ENCODE results near the gene HLA-A.
A peak's percentile ranks its signal among the peaks of the same experiment; 100 is the strongest.

The HLA-A gene

GRCh38 chr6:29935273-29935955, 6.9 kb upstream of the HLA-A start:
- no peak for DNase-seq

GRCh38 chr6:29938746-29939508, 3.4 kb upstream of the HLA-A start:
- DNase-seq, result no peak

DNA sequence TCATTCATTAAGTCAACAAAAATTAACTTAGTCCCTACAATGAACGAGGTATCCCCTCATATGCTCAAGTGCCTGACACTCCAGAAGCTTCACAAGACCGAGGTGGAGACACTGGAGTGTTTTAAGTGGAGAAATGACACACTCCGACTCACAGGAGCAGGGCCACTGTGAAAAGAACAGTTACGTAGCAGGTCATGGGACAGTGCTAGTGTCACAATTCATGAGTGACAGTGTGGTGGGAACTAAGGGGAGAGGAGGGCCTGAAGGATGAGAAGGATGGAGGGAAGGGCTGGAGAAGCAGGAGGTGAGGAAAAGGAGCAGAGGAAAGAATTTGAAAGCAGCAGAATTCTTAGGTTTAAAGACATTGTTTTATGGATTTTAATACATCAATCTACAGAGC, 1.3 kb upstream of the HLA-A start:
- no peak for DNase-seq

DNA sequence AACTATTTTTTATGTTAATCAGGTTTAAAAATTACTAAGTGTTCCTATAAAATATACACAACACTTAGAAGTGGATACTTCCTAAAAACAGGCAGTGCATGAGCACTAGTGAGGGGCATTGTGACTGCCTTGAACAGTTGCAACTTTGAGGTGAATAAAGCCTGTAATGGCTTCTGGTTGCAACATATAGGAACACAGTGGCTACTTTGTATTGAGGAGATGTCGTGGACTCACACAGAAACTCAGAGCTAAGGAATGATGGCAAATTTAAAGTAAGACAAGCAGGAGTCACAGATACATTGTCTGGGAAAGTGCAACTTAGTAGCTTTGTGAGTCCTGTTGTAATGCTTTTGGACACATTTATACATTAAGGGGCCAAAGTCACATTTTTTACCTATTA, 861 bp upstream of the HLA-A start:
- DNase-seq, result peak; percentile 20

GRCh38 chr6:29941916-29942274, 437 bp upstream of the HLA-A start:
- no peak for DNase-seq

- DNase-seq, result no peak
Measured at GRCh38 chr6:29943053-29943966, 978 bp downstream of the HLA-A start.

DNA sequence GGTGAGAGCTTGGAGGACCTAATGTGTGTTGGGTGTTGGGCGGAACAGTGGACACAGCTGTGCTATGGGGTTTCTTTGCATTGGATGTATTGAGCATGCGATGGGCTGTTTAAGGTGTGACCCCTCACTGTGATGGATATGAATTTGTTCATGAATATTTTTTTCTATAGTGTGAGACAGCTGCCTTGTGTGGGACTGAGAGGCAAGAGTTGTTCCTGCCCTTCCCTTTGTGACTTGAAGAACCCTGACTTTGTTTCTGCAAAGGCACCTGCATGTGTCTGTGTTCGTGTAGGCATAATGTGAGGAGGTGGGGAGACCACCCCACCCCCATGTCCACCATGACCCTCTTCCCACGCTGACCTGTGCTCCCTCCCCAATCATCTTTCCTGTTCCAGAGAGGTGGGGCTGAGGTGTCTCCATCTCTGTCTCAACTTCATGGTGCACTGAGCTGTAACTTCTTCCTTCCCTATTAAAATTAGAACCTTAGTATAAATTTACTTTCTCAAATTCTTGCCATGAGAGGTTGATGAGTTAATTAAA, 3.0 kb downstream of the HLA-A start:
- DNase-seq, result no peak

DNA sequence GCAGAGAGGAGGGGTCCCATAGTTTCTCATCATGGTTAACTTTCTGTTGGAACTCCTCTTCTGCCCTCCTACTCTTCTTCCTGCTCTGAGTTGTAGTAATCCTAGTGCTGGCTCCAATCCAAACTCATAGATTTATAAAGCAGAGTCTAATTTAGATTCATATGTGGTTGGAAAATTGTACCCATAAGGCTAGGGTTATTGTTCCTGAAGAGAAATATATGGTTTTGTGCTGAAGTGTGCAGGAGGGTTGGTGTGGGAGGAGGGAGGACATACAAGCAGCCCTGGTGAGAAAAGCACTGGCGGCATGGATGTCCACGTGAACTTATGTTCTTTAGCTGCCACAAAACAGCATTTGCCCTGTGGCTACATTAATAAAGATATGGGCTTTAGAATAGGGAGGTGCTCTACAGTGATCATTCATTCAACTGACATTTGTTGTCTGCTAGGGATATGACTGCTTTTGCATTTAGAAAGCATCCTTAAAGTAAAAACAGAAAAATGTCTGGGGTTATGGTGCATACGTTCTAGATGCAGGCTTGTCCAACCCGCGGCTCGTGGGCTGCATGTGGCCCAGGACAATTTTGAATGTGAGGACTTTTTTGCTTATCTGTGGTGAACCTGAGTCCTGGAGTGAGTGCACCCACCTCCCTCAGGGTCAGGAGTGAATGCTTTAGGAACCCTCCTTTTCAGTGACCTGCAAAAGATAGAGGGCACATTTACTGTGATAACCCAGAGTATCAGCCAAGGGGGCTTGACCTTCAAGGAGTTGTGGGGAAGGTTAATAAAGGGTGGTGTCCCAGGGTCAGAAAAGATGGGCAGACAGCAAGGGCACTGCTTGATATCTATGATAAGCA, 4.1 kb downstream of the HLA-A start:
- no peak for DNase-seq

- no peak for DNase-seq
Measured at GRCh38 chr6:29947077-29947980, 5.0 kb downstream of the HLA-A start.

DNA sequence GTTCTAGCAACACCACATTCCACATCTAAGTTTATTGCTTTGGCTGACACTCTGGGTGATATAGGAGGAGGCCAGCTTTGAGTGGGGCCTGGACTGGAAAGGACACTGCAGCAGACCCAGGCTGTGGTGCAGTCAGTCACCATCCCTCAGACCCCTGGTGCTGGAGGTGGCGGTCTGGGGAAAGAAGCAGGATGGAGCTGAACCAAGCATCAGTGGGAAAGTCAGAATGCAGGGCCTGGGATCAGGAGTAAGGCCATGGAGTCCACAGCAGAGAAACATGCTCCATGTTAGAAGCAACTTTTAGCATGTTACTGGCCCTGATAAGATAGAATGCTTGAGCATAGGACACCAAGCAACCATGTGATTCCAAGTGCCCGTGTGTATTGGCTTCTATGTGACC, 5.9 kb downstream of the HLA-A start:
- DNase-seq, result no peak

DNA sequence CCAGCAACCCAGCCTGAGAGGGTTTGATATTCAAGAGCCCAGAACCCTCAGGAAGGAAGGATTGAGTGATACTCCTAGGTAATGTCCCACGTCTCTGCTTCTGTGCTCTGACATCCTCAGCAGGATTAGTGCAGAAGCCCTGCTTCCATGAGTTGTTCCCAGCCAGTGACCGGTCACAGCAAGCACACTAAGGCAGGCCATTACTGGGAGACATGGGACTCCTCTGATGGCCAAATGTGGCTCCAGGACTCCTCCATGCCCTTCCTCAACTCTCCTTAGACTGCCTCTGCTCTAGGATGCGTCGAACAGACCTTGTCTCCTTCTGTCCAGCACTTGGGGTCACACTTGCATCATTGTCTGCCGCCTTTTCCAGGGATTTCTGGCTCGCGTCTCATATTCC, 7.6 kb downstream of the HLA-A start:
- no peak for DNase-seq

DNA sequence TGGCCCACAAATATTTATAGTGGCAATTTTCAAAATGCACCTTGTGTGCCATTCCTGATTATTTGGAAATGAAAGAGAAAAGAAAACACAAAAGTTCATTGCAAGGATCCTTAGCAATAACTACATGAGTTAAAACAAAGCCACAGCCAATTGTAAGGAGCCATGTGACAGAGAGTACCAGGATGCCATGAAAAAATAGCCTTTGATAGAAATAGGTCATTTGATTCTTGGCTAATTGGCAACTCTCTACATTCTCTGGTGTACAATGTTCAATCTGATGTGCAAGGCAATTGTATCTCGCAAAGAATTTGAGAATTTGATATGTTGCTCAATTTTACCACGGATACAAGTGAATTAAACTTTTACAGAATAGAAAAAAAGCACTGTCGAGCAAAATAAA, 9.6 kb downstream of the HLA-A start:
- no peak for DNase-seq

GRCh38 chr6:29953001-29953441, 10.7 kb downstream of the HLA-A start:
- DNase-seq, result peak; percentile 56

- DNase-seq, result no peak
Measured at GRCh38 chr6:29953686-29954085, 11.4 kb downstream of the HLA-A start.

DNA sequence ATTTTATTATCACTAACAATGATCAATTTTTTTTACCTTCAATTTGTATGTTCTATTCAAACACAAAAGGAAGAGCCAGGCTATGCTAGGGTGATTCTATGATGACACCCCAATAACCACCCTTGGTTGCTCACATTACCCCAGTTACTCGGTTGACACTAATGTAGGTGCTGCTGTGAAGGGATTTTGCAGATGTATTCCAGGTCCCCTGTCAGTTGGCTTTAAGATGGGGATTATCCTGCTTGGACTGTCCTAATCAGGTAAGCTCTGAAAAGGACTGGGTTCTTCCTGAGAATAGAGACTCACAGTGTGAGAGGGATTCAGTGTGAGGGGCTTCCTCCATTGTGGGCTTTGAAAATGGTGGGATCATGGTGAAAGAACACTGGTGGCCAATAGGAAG, 11.9 kb downstream of the HLA-A start:
- no peak for DNase-seq

DNA sequence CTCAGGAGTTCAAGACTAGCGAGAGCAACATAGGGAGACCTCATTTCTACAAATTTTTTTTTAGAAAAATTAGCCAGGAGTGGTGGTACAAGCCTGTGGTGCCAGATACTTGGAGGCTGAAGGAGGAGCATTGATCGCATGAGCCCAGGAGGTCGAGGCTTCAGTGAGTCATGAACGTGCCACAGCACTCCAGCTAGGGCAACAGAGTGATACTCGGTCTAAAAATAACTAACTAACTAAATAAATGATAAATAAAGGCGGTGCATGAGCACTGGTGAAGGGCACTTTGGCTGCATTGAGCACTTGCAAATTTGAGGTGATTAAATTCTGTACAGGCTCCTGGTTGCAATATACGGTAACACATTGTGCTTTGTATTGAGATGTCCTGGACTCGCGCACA, 13.5 kb downstream of the HLA-A start:
- DNase-seq, result no peak

- no peak for DNase-seq
Measured at GRCh38 chr6:29956518-29956917, 14.2 kb downstream of the HLA-A start.

- no peak for DNase-seq
Measured at GRCh38 chr6:29958046-29958445, 15.7 kb downstream of the HLA-A start.

GRCh38 chr6:29958921-29959320, 16.6 kb downstream of the HLA-A start:
- no peak for DNase-seq

DNA sequence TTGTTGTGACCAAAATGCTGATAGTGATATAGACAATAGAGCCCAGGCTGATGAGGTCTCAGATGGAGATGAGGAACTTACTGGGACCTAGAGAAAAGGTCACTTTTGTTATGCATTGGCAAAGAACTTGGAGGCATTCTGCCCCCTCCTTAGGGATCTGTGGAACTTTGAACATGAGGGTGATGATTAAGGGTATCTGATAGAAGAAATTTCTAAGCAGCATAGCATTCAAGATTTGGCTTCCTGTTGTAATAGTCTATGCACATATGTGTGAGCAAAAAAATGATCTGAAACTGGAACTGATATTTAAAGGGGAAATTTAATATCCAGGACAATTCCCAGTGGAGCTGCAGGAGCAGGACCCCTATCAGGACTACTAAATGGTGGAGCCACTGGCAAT, 17.1 kb downstream of the HLA-A start:
- no peak for DNase-seq

DNA sequence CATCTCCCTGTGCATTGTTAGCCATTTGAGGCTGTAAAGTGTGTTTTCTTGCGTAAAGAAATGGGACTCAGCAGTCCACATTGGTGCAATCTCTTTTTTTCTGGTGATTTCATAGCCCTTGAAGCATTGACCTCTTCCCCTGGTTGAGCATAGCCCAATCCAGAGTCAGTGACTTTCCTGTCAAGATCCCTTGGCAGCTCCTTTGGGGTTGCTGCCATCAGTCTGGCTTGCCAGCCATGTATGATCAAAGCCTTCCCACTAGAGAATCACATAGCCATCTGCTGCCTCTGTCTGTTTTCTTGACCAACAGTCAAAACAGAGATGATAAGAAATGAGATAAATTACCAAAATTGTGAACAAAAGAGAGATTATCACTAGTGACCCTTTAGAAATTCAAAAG, 19.6 kb downstream of the HLA-A start:
- no peak for DNase-seq
